GM19372 (cell line): ENCODE measurements around the gene GLTPD2.

ENCODE experiments used
- ATAC-seq: cut with Tn5 transposase; IDR thresholded peaks from one replicate; pipeline ENCODE4 v1.9.1; 2021; ENCODE audit warnings: mild to moderate bottlenecking, low read depth, moderate library complexity; ENCODE audit not compliant: unreplicated experiment

GLTPD2 gene

DNA sequence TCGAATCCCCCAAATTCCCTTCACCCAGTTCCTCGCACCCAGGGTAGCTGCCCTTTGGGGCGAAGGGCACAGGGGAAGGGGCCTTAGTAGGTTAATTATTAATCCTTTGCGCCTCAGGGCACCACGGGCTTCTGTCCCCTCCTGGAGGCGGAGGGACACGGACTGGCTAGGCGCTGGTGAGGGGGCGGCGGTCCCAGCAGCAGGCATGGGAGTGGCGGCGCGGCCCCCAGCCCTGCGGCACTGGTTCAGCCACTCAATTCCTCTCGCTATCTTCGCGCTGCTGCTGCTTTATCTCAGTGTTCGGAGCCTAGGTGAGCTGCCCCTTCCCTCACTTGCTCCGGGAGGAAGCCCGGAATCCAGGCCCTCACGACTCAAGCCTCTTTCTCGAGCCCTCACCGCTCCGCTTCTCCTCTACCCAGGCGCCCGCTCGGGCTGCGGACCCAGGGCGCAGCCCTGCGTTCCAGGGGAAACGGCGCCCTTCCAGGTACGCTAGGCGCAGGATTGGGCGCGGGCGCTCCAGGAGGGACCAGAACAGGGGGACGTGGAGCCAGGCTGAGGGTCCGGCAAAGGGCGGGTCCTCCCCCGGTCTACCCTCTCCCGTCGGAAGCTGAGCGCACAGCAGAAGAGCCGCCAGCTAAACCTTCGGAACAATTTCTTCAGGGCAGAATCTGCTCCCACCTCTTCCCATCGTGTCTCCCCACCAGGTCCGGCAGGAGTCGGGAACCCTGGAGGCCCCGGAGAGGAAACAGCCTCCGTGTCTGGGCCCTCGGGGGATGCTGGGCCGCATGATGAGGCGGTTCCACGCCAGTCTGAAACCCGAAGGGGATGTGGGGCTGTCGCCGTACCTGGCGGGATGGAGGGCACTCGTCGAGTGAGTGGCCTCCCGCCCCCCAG is at the start of gene GLTPD2:
TSS of gene GLTPD2 (plus strand) at position 158 of the 894 bp plus-strand sequence. CDS start at position 206, 48 bp downstream.
- ATAC-seq = peak; percentile 8

DNA sequence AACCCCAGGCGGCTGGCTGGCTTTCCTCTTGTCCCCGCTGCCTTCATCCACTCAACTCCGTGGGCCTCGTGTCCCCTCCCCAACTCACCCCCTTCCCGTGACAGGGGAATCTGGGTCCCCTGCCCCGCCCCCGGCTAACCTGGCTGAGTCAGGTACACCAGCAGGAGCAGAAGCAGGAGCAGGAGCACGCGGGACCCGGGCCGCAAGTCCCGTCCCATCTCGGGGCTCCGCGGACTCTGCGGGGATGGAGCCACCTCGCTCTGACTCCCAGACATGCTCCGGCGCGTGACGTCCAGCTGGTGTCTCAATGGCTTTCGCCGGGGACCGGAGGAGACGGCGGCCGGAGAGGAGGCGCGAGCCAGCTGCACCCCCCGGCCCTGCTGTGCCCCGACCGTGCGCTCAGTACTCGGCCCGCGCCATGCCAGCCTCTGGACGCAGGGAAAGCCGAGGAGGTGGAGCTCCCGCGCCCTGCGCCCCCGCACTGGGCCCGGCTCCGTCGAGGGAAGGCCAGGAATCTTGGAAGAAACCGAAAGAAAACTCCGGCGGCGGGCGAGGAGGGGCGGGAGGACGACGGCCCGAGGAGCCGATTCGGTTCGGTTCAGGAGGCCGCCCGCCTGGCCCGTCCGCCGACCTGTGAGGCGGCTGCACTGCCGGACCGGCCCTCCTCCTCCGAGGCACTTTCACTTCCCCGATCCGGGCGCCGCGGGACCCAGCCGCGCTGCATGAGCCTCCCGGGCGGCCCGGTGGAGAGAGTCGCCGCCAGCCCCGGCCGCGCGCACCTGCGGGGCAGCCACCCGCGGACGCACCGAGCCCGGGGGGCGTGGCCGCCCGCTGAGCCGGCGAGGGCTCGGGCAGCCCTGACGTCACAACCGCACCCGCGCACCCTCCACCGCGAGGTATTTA is 49.4 kb upstream of the GLTPD2 start, which contains the start of the genes CXCL16 and ZMYND15:
TSS of gene CXCL16 (minus strand) at position 807 of the 903 bp plus-strand sequence. CDS start at position 218, 589 bp downstream.
TSS of gene ZMYND15 (plus strand) at position 712 of the 903 bp plus-strand sequence. CDS start 716 bp downstream, outside the sequence.
- ATAC-seq = no peak

DNA sequence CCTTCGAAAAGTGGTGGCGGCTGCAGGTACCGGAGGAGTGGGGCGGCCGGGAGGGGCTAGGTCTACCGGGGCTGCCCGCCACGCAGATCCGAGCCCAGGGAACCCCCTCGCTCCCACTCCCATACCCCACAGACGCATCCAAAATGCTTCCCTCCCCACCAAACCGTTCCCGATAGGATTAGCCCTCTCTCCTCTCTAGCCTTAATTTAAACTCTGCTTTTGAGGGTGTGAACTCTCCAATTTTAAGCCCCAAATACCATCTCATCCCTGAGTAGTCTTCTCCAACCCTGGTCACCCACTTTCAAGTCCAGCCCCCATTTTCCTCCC is 48.8 kb upstream of the GLTPD2 start:
- no peak for ATAC-seq

DNA sequence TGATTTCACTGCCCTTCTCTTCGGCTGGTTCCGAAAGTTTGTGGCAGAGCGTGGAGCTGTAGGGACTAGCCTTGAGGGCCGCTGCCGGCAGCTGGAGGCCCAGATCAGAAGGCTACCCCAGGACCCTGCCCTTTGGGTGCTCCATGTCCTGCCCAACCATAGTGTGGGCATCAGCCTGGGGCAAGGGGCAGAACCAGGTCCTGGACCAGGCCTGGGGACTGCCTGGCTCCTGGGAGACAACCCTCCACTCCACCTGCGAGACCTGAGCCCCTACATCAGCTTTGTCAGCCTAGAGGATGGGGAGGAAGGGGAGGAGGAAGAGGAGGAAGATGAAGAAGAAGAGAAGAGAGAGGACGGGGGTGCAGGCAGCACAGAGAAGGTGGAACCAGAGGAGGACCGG is 48.2 kb upstream of the GLTPD2 start:
- no peak for ATAC-seq

DNA sequence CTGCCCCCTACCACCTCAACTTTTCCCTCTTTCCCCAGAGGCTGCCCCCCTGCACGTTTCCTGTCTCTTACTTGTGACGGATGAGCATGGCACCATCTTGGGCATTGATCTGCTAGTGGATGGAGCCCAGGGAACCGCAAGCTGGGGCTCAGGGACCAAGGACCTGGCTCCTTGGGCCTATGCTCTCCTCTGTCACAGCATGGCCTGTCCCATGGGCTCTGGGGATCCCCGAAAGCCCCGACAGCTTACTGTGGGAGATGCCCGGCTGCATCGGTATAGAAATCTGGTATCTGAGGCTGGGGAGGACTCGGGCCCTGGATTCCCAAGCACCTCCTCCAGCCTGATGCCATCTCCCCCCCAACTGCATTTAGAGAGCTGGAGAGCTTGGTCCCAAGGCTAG is 47.2 kb upstream of the GLTPD2 start:
- no peak for ATAC-seq

DNA sequence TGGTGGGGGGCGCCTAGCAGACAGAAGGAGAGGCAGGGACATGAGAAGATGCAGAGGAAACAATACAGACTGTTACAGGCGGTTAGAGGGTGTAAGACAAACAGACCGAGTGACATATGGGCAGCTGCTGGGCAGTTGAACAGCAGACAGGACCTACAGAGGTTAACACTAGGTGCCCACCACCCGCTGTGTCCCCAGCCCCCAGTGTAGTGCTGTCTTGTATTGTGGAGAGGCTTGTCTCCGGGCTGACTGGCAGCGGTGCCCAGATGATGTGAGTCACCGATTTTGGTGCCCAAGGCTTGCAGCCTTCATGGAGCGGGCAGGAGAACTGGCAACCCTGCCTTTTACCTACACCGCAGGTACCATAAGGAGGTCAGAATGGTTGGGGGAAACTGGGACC is 46.6 kb upstream of the GLTPD2 start:
- no peak for ATAC-seq

DNA sequence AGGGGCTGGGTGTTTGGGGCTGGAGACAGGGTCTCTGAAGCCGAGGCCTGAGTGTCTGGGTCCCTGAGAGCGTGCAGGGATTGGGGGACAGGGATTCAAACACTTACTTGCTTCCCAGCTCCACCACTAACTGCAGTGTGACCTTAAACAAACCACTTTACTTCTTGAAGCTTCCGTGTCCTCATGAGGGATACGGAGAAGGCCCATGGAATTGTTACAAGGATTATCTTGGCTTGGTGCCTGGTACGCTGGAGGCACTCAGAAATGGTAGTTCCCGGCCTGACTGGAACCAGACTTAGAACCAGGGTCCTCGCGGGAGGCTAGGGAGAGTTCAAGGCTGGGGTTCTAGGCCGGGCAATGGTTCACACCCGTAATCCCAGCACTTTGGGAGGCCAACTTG is 46.1 kb upstream of the GLTPD2 start:
- no peak for ATAC-seq

DNA sequence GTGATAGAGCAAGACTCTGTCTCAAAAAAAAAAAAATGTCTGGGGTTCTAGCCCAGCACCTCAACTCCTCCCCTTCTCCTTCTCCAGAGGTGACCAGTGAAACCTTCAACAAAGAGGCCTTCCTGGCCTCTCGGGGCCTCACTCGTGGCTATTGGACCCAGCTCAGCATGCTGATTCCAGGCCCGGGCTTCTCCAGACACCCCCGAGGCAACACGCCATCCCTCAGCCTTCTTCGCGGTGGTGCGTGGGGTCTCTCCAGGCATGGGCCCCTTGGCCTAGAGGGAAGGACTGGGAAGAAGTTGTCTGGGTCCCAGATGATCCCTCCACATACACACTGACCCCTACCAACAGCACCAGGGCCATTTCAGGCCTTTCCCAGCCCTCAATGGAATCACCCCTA is 45.5 kb upstream of the GLTPD2 start:
- no peak for ATAC-seq

DNA sequence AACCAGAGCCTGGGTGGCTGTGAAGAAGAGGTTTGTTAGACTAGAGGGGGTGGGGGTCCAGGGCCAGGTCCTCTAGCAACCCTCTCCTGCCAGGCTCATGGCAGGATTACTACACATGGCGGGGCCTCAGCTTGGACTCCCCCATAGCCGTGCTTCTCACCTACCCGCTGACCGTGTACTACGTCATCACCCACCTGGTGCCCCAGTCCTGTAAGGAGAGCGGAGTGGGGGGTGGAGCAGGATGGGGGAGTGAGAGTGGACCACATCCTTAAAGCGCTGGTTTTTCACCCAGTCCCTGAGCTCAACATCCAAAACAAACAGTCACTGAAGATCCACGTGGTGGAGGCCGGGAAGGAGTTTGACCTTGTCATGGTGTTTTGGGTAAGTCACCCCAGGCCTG is 44.9 kb upstream of the GLTPD2 start:
- no peak for ATAC-seq

DNA sequence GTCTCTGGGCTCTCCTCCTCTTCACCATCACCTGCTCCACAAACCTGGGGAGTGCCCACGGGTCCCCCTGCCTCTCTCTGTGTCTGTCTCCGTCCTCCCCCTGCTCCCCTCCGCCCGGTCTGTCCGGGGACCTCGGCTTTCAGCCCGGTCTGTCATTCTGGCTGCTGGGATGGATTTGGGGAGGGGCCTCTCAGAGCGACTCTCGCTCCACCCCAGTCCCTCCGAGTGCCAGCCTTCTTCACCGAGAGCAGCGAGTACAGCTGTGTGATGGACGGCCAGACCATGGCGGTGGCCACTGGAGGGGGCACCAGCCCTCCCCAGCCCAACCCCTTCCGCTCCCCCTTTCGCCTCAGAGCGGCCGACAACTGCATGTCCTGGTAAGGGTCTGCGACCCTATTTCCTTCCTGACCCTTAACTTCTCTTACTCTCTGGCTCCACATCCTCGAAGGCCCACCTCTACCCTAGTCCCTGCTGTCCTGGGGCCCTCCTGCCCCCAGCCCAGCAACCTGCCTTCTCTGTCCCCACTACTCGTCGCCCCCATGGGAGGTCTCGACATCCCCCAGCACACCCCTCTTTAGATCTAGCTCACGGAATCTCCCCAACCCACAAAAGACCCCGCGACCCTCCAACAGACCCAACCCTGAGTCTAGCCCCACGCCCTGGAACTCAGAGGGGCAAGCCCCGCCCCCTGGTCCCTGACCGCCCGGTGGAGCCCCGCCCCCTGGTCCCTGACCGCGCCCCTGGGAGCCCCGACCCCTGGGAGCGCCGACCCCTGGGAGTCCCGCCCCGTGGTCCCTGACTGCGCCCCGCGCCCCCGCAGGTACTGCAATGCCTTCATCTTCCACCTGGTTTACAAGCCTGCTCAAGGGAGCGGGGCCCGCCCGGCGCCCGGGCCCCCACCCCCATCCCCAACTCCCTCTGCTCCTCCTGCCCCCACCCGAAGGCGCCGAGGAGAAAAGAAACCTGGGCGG is 43.5 kb upstream of the GLTPD2 start:
- no peak for ATAC-seq

DNA sequence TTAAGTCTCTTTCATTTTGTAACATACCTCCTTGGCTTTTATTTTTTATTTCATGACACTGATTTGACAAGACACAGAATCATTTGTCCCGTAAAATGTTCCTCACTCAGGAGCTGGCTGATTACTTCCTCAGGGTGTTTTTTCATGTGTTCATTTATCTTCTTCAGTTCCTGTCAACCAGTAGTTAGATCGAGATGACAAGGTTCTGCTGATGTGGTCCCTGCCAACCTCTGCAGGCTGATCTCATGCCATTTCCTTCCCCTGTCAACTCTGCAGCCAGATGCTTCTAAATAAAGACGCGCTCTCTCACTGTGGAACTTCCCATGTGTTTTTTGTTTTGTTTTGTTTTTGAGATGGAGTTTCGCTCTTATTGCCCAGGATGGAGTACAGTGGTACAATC is 40.9 kb upstream of the GLTPD2 start:
- ATAC-seq = no peak

DNA sequence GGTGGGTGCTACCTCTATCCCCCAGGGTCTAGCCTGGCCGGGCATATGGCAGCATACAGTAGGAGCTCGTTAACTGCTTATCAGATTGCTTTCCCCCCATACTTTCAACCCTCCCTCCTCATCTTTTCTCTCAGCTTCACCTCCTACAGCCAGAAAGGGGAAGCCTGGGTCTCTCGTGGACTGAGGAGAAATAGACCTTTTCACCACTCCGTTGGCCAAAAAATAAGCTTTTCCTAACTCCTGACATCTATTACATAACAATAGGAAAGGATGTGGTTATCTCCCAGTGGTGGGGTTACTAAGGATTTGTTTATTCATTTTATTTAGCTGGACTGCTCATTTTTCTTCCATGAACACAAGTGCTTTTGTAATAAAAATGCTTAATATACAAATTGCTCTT is 40.1 kb upstream of the GLTPD2 start:
- ATAC-seq = no peak

DNA sequence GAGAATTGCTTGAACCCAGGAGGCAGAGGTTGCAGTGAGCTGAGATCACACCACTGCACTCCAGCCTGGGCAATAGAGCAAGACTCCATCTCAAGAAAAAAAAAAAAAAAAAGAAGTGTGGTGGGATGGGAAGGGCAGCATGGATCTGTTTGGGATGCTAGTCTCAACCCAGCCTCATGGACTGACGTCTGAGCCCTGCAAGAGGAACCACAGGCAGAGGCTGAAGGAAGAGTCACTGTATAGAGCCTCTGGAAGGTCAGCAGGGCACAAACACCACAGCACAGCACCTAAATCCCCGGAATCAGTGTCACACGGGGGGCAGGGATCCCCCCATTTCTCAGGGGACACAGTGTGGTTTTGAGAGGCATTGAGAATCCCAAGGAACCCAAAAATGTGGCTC is 38.2 kb upstream of the GLTPD2 start:
- no peak for ATAC-seq

DNA sequence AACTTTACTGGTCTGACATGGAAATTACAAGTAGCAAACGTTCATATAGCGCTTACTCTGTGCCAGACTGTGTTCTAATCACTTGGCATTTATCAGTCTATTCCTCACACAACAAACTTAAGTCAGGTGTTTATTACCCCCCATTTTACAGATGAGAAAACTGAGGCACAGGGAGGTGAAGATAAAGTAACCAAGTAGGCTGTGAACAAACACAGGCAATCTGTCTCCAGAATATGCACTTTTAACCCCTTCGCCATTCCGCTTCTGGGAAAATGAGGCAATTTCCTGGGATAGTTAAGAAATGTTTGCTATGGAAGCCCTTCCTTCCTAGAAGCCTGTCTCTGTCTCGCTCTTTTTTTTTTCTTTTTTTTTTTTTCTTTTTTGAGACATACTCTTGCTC is 36.8 kb upstream of the GLTPD2 start:
- ATAC-seq = no peak

DNA sequence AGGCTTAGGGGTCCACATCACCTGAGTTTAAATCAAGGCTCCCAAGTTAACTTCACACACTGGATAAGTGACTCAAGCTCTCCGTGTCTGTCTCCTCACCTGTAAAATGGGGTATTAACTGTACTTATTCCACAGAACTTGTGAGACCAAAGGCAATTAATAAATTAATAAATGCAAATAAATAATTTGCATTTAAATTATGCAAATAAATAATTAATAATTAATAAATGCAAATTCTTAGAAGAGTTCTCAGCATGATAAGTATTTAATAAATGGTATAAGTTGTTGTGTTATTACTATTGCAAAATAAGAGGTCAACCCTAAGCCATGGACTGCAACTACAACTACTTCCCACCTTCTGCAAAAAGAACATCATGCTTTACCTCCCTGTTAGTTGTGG is 35.4 kb upstream of the GLTPD2 start:
- ATAC-seq = no peak

DNA sequence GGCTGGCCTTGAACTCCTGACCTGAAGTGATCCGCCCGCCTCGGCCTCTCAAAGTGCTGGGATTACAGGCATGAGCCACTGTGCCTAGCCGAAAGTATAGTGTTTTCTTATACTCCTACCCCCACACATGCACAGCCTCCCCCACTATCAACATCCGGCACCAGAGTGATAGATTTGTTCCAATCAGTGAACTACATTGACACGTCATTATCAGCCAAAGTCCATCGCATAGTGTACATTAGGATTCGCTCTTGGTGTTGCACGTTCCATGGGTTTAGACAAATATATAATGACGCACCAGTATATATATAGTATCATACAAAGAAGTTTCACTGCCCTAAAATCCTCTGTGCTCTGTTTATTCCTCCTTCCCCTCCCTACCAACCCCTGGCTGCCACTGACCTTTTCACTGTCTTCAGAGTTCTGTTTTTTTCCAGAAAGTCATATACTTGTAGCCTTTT is 29.0 kb upstream of the GLTPD2 start:
- ATAC-seq = no peak

DNA sequence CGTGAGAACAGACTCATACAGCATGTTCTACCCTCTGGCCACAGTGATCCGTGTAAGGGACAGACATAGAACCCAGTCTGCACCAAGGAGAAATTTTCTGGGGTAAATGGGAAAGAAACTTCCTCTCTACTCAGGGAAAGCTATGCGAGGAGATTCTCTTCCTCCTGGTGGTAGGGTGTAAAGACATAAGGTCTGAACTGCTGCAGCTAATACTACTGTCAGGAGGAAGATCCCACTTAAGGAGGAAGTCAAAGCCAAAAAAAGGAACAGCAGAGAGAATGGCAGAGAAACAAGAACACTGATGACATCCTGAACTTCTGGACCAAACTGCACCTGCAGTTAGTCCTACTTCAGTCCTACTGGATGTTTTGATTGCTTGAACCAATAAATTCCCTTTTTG is 24.2 kb upstream of the GLTPD2 start:
- ATAC-seq = no peak

DNA sequence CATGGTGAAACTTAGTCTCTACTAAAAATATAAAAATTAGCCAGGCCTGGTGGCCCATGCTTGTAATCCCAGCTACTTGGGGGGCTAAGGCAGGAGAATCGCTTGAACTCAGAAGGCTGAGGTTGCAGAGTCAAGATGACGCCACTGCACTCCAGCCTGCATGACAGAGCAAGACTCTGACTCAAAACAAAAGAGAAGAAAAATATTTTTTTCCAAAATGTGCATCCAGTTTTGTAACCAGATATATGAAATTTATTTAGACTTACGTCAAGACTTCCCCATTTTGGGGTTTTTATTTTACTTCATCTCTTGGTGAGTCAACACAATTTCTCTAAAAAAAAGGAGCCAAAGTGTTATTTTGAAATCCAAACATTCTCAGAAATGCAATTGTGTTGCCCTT is 22.6 kb upstream of the GLTPD2 start:
- no peak for ATAC-seq

DNA sequence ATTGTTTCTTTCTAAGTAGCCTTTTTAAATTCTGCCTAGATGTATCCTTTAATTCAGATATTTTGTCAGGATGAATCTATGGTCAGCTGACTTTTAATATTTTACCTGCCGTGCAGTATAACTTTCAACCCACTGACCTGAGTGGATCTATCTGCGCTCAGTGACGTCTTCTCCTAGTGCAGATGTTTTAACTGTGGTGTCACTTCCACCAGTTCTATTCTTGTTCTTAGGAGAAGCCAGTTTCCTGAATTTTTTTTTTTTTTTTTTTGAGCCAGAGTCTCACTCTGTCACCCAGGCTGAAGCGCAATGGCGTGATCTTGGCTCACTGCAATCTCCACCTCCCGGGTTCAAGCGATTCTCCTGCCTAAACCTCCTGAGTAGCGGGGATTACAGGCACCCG is 22.0 kb upstream of the GLTPD2 start:
- no peak for ATAC-seq

DNA sequence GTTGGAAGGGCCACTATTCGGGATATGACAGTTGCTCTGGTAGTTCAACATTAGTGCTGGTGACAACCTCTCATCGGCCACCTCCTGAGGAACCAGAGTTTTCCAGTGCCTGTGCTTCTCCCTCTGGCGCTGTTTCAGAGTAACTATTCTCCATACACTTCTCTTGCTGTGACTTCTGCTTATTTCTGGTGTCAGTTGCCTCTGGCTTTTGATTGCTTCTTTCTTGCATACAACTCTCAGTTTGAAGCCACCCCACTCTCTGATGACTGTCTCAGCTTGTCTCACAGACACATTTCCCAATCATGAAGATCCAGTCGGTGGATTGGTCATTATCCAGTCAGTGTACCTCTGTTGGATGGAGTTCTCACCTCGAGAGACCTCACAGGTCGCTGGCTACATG is 20.5 kb upstream of the GLTPD2 start:
- ATAC-seq = no peak
